Measurements from ENCODE around the gene IFT81. TPM values are rescaled to one million over a fixed set of nuclear protein-coding genes. Genes with fewer than 3 reads are reported as not detected.

The IFT81 gene
- polyA plus RNA-seq, 2 of the 4 experiments (the other 2 are of a cell fraction): 40.7 to 73.4 TPM

- no peak for TF ChIP-seq RCOR1 (IDR thresholded peaks at IDR 0.05; ENCODE audit: low read depth, low read length)
- no peak for TF ChIP-seq CBX8 (IDR thresholded peaks at IDR 0.05)
- no peak for TF ChIP-seq BCL3 (IDR thresholded peaks at IDR 0.05)
- TF ChIP-seq FOSB (CRISPR knock-in tag; IDR thresholded peaks at IDR 0.05): no peak
- TF ChIP-seq RARB (CRISPR knock-in tag; IDR thresholded peaks at IDR 0.05): 0 out of 2 replicates have a peak, but pooled peaks have one; percentile 43
- TF ChIP-seq MYC (IDR thresholded peaks at IDR 0.05; ENCODE audit: borderline replicate concordance, low read length): no peak
- TF ChIP-seq BHLHE40 (IDR thresholded peaks at IDR 0.05; ENCODE audit: low read depth, low read length): no peak
- TF ChIP-seq HOXB13 (CRISPR knock-in tag; IDR thresholded peaks at IDR 0.05; ENCODE audit: low read depth): peak; percentile 84
- TF ChIP-seq EHMT2 (IDR thresholded peaks at IDR 0.05; ENCODE audit: low read depth): no peak
- TF ChIP-seq REST (IDR thresholded peaks at IDR 0.05): no peak
- no peak for TF ChIP-seq KDM1A (IDR thresholded peaks at IDR 0.05; ENCODE audit: low read depth)
- TF ChIP-seq ZFP36 (IDR thresholded peaks at IDR 0.05; ENCODE audit: borderline replicate concordance, partially characterized antibody): no peak
- TF ChIP-seq HMGXB4 (CRISPR knock-in tag; IDR thresholded peaks at IDR 0.05; ENCODE audit: borderline replicate concordance): no peak
- TF ChIP-seq RNF2 (IDR thresholded peaks at IDR 0.05; ENCODE audit: borderline replicate concordance, low read depth): no peak
- no peak for TF ChIP-seq HOXA7 (CRISPR knock-in tag; IDR thresholded peaks at IDR 0.05)
- no peak for TF ChIP-seq SREBF2 (IDR thresholded peaks at IDR 0.05)
- no peak for TF ChIP-seq NR3C1 (IDR thresholded peaks at IDR 0.05)
- no peak for TF ChIP-seq HES2 (IDR thresholded peaks at IDR 0.05)
- no peak for TF ChIP-seq ELK1 (IDR thresholded peaks at IDR 0.05; ENCODE audit: low read depth, low read length)
- TF ChIP-seq RFX5 (IDR thresholded peaks at IDR 0.05): no peak
Measured at GRCh38 chr12:110107369-110108281, 16.5 kb upstream of the IFT81 start (continued).
